ENCODE measurements around the gene KCNH6.

Gene KCNH6

GRCh38 chr17:63517825-63518534 lies 5.2 kb upstream of the KCNH6 start:
- Histone ChIP-seq H3K79me2 (ENCODE audit: low read length) (no peaks in the 10 kb centered on the region), H4K20me1 (ENCODE audit: insufficient read depth, low read length) (no peaks in the 10 kb centered on the region), H3K9me3 (replicated peaks; ENCODE audit: insufficient read depth, low read length) (no peaks in the 10 kb centered on the region), H3K4me3 (ENCODE audit: low read length) (no peak overlapping the region), H3K27ac (ENCODE audit: low read length) (no peak overlapping the region), H3K9ac (ENCODE audit: low read length) (no peak overlapping the region), H3K27me3 (replicated peaks; ENCODE audit: insufficient read depth, low read length) (peaks cover 34% of the 10 kb centered on the region), H3K9me2 (replicated peaks; ENCODE audit: insufficient read depth, low read length) (no peaks in the 10 kb centered on the region), H2AFZ (ENCODE audit: low read length) (no peak overlapping the region), H3F3A (ENCODE audit: insufficient read depth, low read length) (no peaks in the 10 kb centered on the region), H3K4me1 (ENCODE audit: low read length) (no peaks in the 10 kb centered on the region), H3K4me2 (ENCODE audit: low read depth, low read length) (no peak overlapping the region), H3K36me3 (replicated peaks; ENCODE audit: insufficient read depth, low read length) (no peaks in the 10 kb centered on the region)
- no peak for DNase-seq
- TF ChIP-seq EZH2phosphoT487 (IDR thresholded peaks at IDR 0.05; ENCODE audit: low read length) (no peak), EZH2 (optimal IDR thresholded peaks at IDR 0.05; ENCODE audit: low read depth, low read length) (no peak), CTCF (IDR thresholded peaks at IDR 0.05; ENCODE audit: low read length) (no peak)

GRCh38 chr17:63519116-63519881 lies 3.9 kb upstream of the KCNH6 start:
- Histone ChIP-seq H4K20me1 (ENCODE audit: insufficient read depth, low read length) (no peaks in the 10 kb centered on the region), H3K36me3 (replicated peaks; ENCODE audit: insufficient read depth, low read length) (no peaks in the 10 kb centered on the region), H3K4me3 (ENCODE audit: low read length) (no peak overlapping the region), H3K4me2 (ENCODE audit: low read depth, low read length) (no peak overlapping the region), H3F3A (ENCODE audit: insufficient read depth, low read length) (no peaks in the 10 kb centered on the region), H3K27me3 (replicated peaks; ENCODE audit: insufficient read depth, low read length) (peaks cover 38% of the 10 kb centered on the region), H2AFZ (ENCODE audit: low read length) (no peak overlapping the region), H3K9ac (ENCODE audit: low read length) (no peak overlapping the region), H3K4me1 (ENCODE audit: low read length) (no peaks in the 10 kb centered on the region), H3K79me2 (ENCODE audit: low read length) (no peaks in the 10 kb centered on the region), H3K9me3 (replicated peaks; ENCODE audit: insufficient read depth, low read length) (no peaks in the 10 kb centered on the region), H3K9me2 (replicated peaks; ENCODE audit: insufficient read depth, low read length) (no peaks in the 10 kb centered on the region), H3K27ac (ENCODE audit: low read length) (no peak overlapping the region)
- no peak for DNase-seq
- no peak for TF ChIP-seq EZH2phosphoT487 (IDR thresholded peaks at IDR 0.05; ENCODE audit: low read length)
- TF ChIP-seq EZH2 (optimal IDR thresholded peaks at IDR 0.05; ENCODE audit: low read depth, low read length): no peak
- no peak for TF ChIP-seq CTCF (IDR thresholded peaks at IDR 0.05; ENCODE audit: low read length)

- Histone ChIP-seq H3K4me3 (ENCODE audit: low read length) (no peak overlapping the region), H3K4me2 (ENCODE audit: low read depth, low read length) (no peak overlapping the region), H2AFZ (ENCODE audit: low read length) (no peak overlapping the region), H3K36me3 (replicated peaks; ENCODE audit: insufficient read depth, low read length) (no peaks in the 10 kb centered on the region), H3K27me3 (replicated peaks; ENCODE audit: insufficient read depth, low read length) (peaks cover 32% of the 10 kb centered on the region), H4K20me1 (ENCODE audit: insufficient read depth, low read length) (no peaks in the 10 kb centered on the region), H3F3A (ENCODE audit: insufficient read depth, low read length) (no peaks in the 10 kb centered on the region), H3K9ac (ENCODE audit: low read length) (no peak overlapping the region), H3K4me1 (ENCODE audit: low read length) (no peaks in the 10 kb centered on the region), H3K9me2 (replicated peaks; ENCODE audit: insufficient read depth, low read length) (no peaks in the 10 kb centered on the region), H3K9me3 (replicated peaks; ENCODE audit: insufficient read depth, low read length) (no peaks in the 10 kb centered on the region), H3K27ac (ENCODE audit: low read length) (no peak overlapping the region), H3K79me2 (ENCODE audit: low read length) (no peaks in the 10 kb centered on the region)
- DNase-seq: no peak
- TF ChIP-seq EZH2 (optimal IDR thresholded peaks at IDR 0.05; ENCODE audit: low read depth, low read length) (no peak), CTCF (IDR thresholded peaks at IDR 0.05; ENCODE audit: low read length) (no peak), EZH2phosphoT487 (IDR thresholded peaks at IDR 0.05; ENCODE audit: low read length) (no peak)
Observed at GRCh38 chr17:63519972-63520882, 2.9 kb upstream of the KCNH6 start.
